Cerebellar cortex (tissue), 1 donor: Measurements from ENCODE around the gene PHC1.
"Not testable (repeated sequence)": the region's sequence is repeated elsewhere in the genome, so short reads cannot be mapped to it uniquely, and the experiment has no call there.

Experiments
- DNase-seq: peaks from one replicate; pipeline ENCODE4 v3.0.0-alpha.2; 2015; ENCODE audit warnings: low spot score

PHC1 gene

DNA sequence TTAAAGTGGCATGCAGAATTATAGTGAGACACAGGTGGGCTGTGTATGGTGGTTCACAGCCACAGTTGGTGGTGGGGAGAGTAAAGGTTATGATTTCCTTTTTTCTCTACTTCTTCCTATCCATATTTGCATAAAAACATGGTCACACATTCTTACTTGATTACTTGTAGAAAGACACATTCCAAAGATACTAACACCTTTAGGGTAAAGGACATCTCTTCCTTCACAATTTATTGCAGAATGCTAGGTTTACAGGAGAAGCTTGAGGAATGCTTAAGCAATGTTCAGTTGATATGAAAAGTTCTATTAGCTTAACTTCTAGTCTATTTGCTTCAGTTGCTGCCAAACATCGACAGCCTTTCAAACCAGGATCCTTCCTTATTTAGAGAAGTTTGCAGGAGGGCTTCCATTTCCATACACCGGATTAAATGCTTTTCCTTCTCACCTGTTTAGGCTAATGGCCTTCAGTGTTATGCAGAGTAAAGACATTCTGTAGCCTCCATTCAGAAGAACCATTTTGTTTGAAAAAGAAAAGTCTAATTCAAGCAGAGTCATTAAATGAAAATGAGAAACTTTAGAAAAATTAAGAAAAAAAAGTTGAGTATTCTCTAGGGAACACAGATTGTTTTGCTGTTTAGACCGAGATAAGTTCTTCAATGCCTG is 2.6 kb upstream of the PHC1 start:
- DNase-seq = no peak

DNA sequence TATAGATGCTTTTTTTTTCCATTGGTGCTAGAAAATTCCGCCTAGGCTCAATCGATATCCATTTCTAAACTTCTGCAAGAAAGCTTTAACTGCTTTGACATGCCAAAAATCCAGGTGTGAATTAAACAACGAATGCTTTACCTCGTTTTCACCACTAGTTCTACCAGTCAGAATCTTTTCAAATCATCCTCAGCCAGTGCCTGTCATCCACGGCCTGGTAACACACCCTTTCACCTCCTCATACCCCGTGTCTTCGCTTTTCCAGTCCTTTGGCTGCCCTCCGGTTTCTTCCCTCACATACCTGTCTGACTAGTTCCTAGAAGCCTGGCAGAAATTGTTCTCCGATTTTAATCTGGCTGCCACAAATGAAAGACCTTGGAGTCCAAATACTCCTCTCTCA is 1.4 kb upstream of the PHC1 start:
- peak; percentile 46 for DNase-seq

DNA sequence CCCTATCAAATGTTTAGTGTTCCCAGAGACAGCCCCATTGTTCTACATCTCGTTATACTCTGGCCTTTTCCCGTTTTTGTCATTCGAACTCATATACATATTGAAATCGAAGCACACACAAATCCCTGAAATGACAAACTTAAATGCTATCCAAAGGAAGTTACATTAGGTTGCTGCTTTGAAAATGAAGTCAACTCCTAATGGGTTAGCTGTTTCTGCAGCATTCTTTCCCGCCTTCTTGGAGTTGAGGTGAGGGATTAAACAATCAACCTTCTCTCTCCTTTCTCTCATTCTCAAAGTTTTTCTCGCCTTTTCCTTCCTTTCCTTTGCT is 642 bp upstream of the PHC1 start:
- DNase-seq = no peak

DNA sequence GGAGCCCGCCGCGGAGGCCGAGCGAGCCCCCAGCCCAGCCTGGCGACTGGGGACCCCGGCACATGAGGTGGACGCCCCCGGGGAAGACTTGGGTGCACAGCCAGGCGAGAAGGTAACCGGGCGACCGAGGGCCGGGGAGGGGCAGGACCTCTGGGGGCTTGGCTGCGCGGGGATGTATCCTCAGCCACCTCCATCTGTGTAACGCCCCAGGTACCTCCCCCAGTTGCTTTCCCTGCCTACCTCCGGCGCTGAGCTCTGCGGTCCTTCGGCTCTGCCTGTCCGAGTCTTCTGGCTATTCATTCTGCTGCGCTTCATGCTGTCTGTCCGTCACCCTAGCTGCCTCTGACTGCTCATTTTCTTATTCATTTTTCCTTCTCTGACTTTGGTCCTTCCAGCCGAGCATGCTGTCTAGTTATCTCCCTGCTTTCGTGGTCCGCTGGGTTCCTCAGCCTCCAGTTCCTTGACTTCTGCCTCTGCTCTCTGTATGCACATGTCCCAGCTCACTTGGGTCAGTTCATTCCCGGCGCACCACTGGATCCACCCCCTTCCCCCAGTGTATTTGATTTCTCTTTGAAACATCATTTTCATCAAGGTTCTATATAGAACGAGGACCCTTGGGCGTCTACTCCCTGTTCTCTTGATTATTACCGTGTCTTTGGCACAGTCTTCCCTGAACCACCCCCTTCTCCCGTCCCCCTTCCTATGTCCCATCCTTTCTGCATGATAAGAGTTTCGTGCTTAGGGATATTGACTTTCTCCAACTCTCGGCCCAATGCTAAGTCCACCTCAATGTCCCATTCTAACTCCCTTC is 612 bp downstream of the PHC1 start:
- peak; percentile 72 for DNase-seq

DNA sequence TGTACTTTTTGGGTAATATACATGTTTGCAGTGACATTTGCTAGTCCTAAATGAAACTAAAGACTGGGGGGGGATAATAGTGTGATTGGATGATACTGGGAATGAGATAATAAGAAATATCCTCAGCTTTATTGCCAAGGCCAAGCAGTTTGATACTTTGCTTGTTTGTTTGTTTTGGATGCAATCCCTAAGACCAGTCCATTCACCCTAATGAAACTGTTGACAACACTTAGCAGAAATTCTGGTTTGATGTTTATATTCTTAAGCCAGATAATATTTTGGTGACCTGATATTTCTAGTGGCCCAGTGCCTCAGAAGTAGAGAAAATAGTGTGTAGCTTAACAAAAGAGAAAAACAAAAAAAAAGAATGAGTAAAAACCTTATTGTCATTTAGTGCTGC is 1.8 kb downstream of the PHC1 start:
- DNase-seq = peak; percentile 11

DNA sequence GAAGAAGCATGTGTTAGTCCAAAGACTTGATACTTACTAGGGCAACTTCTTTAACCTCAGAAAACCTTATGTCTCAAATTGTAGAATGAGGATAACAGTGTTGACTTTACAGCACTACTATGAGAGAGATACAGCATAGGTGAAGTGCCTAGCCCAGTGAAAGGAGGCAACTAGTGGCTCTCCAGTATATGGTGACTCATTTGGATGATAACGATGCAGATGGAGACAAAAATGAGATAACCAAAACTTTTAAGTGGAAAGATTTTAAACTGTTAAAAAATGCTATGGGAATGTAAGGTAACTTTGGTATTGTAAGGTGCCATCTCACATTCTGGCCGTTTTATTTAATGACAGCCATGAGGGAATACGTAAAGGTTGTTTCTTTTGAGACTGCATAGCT is 2.7 kb downstream of the PHC1 start:
- DNase-seq = no peak

DNA sequence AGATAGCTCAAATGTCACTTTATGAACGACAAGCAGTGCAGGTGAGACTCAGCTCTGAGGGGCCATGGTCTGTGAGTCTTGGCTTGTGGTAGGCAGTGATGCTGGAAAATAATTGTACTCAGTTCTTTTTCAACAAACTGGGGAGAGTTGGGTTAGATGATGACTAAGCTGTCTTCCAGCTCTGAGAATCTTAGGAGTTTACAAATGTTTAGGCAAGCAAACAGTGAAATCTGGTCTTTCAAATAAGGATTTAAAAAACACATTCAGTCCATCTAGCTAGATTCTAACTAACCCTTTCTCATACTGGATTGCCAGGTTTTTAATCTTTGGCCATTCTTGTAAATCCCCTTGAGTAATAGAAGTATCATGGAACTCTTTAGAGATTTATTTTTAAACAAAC is 3.4 kb downstream of the PHC1 start:
- DNase-seq = no peak

DNA sequence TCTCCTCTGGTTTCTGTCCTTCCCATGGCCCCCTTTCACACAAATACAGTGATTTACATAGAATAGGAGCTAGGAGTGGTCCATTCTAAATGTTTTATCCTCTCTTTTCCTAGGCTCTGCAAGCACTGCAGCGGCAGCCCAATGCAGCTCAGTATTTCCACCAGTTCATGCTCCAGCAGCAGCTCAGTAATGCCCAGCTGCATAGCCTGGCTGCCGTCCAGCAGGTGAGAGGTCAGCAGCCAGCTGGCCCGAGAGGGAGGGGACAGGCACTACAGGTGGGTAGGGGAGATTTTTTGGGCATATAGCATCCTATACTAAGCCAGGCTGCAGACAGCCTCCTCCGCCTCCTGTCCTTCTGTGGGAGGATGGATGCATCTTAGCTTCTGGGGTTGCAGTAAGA is 5.3 kb downstream of the PHC1 start:
- not testable (repeated sequence) for DNase-seq

DNA sequence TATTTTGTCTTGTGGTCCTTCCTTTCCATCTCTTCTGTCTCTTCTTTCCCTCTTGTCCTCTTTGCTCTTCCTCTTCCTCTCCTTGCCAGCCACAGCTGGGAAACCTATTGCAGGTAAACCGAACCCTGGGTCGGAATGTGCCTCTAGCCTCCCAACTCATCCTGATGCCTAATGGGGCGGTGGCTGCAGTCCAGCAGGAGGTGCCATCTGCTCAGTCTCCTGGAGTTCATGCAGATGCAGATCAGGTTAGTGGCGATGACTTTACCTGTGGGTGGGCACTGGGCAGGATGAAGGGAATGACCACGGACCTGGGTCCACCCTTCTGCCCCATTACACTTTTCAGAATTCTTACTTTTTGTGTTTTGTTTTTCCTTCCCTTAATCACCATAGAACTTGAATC is 8.2 kb downstream of the PHC1 start:
- DNase-seq = no peak

DNA sequence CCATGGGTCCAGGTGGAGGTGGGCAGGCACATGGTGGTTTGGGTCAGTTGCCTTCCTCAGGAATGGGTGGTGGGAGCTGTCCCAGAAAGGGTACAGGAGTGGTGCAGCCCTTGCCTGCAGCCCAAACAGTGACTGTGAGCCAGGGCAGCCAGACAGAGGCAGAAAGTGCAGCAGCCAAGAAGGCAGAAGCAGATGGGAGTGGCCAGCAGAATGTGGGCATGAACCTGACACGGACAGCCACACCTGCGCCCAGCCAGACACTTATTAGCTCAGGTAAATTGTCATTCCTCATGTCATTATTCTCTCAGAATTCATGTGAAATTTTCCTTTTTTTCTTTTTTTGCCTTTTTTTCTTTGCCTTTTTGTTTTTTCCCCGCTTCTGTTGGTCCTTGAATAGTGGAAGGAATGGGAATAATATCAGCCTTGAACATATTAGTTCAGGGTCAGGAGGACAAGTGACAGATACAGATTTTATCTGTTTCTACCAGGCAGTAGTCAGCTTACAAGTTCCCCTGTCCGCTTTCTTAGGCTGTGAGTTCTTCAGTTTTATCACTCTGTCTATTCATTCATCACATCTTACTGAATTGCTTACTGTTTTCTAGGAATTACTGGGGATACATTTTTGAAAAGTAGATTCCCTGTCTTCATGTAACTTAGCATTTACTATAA is 16.5 kb downstream of the PHC1 start:
- not testable (repeated sequence) for DNase-seq

DNA sequence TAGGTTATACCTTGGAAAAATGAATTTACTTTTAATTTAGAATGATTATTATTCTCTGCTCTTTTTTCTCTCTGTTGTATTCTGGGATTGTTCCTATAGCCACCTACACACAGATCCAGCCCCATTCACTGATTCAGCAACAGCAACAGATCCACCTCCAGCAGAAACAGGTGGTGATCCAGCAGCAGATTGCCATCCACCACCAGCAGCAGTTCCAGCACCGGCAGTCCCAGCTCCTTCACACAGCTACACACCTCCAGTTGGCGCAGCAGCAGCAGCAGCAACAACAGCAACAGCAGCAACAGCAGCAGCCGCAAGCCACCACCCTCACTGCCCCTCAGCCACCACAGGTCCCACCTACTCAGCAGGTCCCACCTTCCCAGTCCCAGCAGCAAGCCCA is 18.2 kb downstream of the PHC1 start:
- not testable (repeated sequence) for DNase-seq

DNA sequence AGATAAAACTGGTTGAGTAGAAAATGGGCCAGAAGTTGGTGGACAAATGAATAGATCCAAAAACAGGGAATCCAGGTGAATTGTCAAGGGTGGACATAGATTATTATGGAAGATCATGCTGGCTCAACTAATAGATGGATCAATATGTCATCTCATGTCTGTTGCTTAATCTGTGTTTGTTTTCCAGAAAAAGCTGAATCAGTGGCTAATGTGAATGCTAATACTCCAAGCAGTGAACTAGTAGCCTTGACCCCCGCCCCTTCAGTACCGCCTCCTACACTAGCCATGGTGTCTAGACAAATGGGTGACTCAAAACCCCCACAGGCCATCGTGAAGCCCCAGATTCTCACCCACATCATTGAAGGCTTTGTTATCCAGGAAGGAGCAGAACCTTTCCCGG is 19.8 kb downstream of the PHC1 start:
- not testable (repeated sequence) for DNase-seq

DNA sequence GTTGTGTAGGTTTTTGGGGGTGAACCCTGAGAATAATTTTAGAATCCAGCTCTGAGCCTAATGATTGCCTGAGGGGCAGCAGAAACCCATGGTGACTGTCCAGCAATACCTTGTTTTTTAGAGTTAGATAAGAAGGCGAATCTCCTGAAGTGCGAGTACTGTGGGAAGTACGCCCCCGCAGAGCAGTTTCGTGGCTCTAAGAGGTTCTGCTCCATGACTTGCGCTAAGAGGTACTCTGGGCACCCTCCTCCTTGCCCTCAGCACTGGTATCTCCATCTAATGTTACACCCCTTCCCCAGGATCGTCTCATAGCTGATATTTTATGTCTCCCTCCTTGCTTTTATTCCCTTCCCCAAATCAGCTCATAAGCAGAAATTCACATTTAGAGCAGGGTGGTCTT is 22.4 kb downstream of the PHC1 start:
- DNase-seq = no peak

DNA sequence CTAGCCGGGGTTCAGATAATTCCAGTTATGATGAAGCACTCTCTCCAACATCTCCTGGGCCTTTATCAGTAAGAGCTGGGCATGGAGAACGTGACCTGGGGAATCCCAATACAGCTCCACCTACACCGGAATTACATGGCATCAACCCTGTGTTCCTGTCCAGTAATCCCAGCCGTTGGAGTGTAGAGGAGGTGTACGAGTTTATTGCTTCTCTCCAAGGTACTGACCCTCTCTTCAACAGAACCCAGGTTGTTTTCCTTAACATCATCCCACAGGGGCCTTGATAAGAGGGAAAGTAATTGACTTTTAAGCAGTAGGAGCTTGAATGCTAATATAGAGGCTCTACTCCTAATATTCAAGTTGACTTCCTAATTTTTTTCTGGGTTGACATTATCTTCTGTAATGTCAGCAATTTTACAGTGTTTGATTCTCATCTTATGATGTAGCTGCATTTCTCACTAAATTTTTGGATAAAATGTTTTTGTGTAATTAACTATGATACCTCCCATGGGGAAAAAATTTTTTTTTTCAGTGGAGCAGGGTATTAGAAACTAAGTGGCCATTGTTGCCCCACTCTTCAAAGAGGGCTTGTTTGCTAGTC is 23.6 kb downstream of the PHC1 start:
- DNase-seq = not testable (repeated sequence)

DNA sequence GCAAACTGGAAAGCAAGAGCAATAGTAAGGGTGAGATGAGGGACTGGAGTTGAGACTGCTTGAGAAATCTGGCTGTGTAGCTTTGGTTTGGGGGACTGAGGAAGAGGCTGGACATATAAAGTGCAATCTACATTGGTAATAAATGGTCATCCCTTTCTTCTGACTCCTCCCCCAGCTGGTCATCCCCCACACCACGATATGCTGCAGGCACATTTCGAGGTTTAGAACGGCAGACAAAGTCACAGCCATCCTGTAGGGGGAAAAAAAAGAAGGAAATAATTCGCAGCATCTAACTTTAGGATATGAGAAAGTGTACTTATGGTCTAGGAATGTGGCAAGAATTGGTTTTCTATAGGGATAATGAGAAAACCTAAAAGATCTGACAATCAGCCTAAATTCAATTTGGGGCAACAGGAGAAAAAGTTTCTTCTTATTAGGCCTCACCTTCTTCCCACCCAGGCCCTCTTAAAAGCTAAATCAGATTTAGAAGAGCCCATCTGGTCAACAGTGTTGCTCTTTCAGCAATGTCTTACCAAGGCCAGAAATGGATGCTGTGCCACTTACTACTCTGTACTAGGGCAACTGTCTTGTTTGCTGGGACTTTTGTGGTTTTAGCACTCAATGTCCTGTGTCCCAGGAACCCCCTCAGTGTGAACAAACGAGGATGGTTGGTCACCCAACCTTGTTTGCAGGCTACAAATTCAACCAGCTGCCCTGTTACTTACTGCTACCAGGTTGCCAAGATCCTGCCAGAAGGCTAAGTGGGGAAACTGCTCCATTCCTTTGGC is 27.6 kb downstream of the PHC1 start:
- no peak for DNase-seq

DNA sequence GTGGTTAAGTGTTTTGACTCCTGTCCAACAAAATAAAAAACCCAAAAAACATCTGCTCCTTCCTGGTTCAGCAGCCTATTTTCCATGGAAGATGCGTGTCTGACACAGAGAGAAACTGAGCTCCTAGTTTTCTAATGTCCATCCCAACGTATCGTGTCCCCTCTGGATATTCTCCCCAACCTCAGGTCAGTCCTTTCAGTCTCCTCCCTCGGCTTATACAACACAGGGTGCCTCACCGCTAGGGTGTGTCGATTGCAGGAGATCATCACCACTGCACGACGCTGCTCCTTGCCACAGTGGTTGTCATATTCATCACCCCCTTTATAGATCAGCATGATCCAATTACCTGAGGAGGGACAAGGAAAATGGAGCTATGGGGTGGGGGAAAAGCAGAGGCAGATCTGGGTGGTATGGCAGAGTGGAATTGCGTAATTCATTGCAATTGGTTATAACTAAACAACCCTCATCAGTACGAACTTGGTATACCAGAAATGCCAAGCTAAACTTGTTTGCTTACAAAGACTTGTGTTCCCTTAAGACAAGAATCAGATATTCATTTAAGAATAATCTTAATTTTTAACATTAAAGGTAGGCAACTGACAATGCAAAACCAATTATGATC is 29.4 kb downstream of the PHC1 start:
- DNase-seq = no peak

DNA sequence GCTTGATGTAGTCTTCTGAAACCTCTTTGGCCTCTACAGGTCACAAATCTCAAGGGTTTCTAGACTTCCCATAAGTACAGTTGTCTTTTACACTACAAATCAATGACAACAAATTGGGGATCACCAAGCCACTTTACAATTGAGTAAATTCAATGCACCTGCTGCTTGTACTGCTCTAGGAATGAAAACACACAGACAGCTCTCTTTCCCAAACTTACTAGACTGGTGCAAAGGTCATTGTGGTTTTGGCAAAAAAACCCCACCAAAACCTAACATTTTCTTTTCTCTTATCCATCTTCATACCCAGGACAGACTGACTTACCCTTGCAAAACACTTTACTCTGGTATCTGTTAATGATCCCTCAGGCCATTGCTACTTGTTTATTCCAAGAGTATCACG is 32.4 kb downstream of the PHC1 start:
- no peak for DNase-seq

DNA sequence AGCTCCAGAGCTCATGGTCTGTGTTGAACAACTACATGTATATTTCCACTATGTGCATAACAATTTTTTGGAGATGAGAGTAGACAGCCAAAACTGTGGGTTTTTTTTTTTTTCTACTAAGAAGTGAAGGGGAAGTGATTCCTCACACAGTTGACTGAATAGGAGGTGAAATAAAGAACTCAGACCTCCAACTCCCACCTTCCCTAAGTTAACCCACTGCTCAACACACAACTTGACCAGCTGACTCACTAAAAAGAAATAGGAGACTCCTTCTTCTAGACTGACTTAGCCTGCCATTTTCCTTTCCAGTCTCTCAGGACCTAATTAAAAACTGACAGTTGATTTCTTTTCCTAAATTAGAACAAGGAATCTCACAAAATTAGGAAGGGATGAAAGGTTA is 33.4 kb downstream of the PHC1 start:
- DNase-seq = no peak

DNA sequence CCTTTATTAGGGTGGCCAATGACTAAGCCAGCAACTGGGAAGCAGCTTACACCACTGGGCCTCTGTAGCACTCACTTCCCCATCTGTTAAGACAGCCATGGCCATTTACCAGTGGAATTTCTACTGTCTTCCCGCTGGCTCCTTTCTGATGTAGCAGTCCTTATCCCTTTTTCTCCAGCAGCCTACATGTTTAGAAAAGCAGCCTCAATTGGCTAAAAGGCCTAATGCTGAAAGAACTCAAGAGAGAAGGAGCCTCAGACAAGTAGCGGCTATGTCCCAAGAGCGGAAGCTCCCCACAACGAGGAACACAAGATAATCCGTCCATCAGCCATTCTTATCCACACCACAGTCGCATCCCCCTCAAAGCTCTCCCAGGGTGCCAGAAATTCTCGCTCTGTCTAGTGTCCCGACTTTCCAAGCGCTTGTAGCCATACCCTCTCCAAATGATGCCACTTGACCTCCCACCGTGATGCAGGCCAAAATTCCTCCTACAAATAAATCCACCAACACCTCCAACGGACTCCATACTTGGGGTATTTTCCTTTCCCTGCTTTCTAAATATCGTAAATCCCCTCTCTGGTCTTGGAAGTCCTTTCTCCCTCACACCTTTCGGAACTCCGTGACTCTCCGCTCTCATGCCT is 34.5 kb downstream of the PHC1 start:
- DNase-seq = peak; percentile 22

DNA sequence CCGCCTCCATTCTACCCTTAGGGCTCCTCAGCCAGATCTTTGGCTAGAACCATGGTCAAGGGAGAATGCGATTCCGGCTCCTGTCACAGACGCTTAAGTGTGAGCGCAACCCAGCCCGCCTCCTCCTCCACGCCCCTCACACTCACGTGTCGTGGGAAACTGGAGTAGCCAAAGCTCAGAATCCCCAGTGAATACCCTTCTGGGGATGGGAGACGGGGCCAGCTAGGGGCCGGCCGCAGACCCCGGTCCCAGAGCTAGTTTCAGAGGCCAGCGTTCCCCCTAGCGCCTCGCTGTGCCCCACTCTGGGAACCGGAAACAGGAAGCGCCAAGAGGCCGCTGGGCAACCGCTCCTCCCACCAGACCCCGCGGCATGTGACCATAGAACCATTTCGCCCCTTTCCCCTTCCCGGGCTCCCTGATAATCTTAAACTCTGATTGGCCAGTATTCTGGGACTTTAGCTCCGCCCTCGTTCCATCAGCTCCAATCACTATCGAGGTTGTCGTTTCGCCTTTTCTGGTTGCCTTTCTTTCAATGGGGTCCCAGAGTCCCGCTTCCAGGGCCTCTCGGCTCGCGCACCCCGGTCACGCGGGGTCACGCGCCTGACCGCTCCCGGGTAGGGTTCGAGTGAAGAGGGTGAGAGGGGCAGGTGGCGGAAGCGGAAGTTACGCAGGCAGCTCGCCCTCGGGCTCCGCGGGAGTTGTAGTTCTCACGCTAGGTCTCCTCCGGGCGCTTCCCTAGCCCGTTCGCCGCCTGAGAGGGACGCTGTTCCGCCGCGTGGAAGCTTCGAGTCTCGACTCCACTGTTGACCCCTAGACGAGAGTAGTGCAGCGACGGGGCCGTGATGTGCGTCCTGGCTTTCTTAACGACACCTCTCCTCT is 35.3 kb downstream of the PHC1 start, which contains the start of gene M6PR:
M6PR (minus strand) TSS at position 304 of the 879 bp plus-strand sequence. CDS start 3,241 bp downstream, outside the sequence.
- peak; percentile 99 for DNase-seq
